HL-60/S4 treated with retinoic acid at 250 ng/mL for 4 days and 3 days (cell line): Measurements from ENCODE around the gene TSPAN15.
"Not testable (repeated sequence)": the region's sequence is repeated elsewhere in the genome, so short reads cannot be mapped to it uniquely, and the experiment has no call there.

Source experiments
- in situ Hi-C: fragments of 300-500 bp; cut with MboI; formaldehyde crosslinking; loops from 2 replicates; pipeline ENCODE4 v1.7.0; 2022; ENCODE audit warnings: low sequenced_read_pairs

TSPAN15 gene

DNA sequence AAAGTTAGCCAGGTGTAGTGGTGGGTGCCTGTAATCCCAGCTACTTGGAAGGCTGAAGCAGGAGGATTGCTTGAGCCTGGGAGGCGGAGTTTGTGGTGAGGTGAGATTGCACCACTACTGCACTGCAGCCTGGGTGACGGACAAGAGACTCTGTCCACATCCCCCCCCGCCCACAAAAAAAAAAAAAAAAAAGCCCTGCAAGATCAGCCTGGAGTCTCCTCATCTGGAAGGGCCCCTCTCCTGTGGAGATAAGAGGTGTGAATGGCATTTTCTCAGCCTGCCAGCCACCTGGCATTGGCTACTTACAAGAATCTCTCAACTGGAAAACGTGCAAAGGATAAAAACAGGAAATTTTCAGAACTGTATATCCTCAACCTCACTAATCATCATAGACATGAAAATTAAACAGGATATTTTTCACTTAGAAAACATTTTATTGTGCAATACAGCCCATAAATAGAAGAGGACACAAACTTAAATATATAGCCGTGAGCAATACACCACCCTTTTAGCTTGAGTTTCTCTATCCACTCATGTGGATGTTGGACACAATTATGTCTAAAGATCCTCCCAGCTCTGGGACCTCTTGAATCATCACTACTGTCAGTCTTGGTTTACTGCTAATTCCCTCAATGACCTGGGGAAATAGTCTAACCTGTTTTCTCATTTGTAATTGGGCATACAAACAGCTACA lies 11.3 kb upstream of the TSPAN15 start:
- in situ Hi-C loops = no loop called here

DNA sequence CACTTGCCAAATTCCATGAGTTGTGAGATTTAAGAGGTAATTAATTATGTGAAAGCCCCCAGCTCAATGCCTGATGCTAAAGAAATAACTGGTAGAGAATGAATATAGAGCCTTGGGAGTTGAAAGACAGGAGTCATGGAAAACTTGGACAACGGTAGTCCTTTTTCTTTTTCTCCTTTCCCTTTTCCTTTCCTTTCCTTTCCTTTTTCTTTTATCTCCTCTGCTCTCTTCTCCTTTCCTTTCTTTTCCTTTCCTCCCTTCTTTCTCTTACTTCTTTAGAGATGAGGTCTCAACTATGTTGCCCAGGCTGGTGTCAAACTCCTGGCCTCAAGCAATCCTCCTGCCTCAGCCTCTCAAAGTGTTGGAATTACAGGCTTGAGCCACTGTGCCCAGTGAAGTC lies 7.9 kb upstream of the TSPAN15 start:
- in situ Hi-C loops = no loop called here

DNA sequence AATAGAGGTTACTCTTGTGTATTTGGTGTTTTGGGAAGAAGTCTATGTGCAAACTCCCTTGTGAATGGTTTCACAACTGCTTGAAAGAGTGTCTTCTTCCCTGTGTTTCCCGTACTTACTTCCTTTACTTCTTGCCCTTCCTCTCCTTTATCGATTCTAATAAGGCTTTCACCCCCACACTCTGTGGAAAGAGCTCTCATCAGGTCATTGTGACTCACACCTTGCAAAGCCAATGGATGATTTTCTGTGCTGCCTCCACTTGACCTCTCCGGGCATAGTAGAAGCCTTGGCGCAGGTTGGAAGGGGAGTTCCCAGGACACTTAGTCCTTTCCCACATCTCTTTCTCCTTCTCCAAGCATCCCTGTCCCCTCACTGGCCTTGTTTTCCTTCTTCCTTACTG lies 6.2 kb upstream of the TSPAN15 start:
- in situ Hi-C loops = no loop called here

DNA sequence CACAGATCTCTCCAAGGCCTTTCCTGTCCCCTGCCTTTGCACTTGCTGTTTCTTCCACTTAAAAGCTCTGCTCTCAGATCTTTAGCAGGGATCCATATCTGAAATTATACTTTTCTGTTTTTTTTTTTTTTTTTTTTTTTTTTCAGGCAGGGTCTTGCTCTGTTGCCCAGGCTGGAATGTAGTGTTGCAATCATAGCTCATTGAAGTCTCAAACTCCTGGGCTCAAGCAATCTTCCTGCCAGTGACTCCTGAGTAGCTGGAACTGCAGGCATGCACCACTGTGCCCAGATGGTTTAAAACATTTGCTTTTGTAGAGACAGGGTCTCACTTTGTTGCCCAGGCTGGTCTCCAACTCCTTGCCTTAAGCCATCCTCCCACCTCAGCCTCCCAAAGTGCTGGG lies 5.0 kb upstream of the TSPAN15 start:
- in situ Hi-C loops = no loop called here

DNA sequence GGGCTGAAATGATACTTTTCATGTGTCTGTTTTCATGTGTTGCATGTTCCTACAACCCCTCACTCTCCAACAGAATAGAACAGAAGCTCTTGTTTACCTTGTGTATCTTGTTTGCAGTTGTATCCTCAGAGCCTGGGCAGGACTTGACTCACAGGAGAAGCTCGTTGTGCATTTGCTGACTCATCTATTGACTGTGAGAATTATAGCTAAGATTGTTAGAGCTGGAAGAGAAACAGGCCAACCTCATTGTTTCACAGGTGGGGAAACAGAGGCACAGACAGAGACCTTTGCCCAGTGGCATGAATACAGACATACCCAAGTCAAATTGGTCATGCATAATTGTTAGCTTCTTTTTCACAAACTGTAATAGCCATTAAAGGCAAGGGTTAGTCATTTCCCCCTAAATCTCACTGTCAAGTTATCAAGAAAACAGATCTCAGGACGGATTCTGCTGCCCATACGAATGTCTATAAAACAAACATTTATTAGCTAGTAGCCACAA lies 4.6 kb upstream of the TSPAN15 start:
- in situ Hi-C loops = no loop called here

DNA sequence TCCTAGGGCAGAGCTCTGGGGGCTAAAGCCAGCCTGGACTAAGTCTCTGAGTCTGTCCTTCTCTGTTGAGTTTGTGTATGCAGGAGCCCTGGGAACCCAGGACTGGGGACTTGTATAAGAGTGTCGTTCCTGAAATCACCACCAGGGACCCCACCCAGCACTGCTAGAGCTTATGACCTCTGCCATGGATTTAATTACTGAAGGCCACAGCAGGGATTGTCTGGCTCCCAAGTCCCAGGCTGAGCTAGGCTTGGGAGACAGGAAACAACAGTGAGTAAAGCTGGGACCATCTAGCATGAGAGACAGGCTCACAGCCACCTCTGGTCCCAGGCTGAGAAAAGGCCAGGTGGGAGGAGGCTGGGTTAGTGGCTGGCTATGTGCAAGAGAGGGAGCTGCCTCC lies 1.4 kb upstream of the TSPAN15 start:
- in situ Hi-C loops = no loop called here

DNA sequence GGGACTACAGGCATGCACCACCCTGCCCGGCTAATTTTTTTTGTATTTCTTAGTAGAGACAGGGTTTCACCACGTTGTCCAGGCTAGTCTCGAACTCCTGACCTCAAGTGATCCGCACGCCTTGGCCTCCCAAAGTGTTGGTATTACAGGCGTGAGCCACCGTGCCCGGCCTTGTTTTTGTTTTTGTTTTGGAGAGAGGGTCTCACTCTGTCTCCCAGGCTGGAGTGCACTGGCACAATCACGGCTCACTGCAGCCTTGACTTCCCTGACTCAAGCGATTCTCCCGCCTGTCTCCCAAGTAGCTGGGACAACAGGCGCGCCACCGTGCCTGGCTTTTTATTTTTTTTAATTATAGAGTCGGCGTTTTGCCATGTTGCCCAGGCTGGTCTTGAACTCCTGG lies 870 bp upstream of the TSPAN15 start:
- in situ Hi-C loops = not testable (repeated sequence)

DNA sequence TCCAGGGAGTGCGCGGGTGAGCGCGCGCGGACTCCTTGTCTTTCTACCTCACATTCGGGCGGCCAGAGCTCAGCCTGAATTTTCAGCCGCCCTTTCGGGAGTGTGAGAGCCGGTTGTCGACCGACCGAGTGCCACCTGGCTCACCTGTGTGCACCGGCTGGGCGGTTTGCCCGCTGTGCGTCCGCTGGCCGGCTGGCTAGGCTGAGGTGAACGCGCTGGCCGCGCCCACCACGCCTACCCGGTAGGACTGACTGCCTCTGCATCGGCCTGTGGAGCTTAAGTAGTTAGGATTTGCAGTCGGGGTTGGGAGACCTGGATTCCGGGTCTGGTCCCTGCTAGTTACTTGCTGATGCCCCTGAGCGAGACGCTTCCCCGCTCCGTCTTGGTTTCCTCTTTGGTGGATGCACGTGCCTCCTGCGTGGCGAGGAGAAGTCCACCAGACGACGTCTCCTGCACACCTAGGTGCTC lies 553 bp downstream of the TSPAN15 start:
- in situ Hi-C loops = no loop called here

DNA sequence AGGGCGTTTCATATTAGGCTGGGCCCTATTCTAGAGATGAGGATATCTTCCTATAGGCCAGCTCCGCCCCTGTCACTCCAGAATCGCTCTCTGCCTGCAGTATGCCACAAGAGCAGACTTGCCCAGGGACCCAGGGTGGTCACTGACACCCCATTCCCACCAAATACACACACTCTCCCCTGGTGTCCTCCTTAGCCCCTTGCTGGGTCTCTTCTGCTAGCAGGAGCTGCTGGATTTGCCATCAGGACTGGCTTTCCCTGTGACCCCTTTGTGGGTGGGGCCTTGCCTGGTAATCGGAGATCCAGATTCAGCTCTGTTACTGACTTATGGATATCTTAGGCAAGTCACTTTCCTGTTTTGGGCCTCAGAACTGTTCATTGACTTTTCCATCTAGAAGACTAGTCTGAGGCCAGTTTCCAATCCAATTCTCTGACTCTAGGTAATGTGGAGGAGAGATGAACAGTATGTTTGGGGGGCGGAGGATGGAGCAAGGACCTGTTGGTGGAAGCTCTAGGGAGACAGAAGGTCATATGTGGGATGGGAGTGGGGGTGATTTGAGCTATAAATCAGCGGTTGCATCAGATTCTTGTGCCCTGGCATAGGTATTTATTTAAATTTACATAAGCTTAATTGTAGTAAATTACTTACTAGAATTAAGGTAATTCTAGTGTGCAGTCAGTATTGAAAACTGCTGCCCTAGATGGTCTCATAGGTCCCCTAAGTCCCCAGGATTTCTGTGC lies 1.6 kb downstream of the TSPAN15 start:
- in situ Hi-C loops = no loop called here

DNA sequence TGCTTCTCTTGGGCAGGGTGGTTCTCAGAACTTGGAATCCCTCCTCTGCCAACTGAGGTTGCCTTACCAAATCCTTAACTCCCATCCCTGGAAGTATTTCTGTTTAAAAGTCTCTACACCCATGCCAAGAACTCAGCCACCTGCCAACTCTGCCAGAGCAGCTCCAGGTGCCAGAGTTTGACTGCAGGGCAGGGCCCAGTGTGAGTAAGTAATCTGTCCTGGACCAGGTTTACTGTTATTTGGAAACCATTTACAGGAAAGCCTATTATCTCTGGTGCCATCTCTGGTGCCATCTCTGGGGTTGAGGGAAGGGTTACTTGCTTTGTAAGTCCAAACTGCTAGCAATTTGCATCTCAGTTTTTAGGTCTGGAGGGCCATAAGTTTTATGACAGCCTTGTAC lies 2.5 kb downstream of the TSPAN15 start:
- in situ Hi-C loops = no loop called here

DNA sequence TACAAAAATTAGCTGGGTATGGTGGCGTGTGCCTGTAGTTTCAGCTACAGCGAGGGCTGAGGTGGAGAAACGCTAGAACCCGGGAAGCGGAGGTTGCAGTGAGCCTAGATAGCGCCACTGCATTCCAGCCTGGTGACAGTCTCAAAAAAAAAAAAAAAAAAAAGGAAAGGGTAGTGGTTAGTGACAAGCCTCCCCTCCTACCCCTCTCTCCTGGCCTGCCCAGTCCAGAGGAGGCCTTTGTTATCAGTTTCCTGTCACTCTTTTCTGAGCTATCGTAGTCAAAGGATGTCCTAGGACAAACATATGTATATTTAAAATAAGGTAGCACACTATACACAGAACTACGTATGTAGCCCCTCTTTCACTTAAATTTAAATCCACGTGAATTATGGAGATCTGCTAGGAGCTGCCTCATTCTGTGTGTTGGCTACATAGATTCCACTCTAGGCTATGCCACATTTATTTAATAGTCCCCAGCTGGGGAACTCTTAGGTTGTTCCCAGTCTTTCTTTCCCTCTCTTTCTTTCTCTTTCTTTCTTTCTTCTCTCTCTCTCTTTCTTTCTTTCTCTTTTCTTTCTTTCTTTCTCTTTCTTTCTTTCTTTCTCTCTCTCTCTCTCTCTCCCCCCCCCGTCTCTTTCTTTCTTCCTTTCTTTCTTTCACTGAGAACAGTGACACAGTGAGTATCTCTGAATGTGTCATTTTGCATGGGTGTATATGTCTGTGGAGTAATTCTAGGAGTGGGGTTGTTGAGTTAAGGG lies 3.9 kb downstream of the TSPAN15 start:
- in situ Hi-C loops = no loop called here

DNA sequence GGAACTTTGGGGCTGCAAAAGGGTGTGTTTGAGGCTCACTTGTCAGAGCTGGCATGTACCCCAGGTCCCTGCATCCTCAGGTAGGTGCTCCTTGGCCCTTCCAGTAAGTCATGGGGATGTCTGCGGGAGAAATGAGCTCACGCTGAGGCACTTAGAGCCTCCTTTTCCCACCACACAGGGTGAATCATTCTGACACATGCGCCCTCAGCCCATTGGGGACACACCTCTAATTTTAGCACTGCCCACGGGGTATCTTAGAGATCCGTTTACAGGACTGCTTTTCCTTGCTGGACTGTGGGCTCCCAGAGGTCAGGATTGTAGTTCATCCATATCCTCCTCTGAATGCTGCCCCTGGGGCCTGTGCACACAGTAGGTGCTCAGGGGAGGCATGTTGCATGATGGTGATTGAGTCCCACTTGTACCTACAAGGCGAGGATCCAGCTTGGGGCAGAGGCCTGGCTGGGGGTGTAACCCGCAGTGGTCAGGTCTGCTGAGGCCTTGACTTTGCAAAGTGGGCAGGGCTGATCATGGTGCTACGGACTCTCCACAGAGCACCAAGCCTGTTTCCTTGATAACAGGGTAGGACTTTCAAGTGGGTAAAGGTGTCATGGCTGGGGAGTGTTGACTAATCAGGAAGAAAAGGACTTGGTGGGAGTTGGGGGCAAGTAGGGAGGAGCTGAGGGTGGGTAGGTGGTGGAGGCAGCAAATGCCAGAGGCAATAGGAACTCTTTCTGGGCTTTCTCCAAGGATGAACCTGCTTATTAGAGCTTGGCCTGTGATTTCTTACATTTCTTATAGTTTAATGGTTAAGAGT lies 5.8 kb downstream of the TSPAN15 start:
- in situ Hi-C loops = no loop called here

DNA sequence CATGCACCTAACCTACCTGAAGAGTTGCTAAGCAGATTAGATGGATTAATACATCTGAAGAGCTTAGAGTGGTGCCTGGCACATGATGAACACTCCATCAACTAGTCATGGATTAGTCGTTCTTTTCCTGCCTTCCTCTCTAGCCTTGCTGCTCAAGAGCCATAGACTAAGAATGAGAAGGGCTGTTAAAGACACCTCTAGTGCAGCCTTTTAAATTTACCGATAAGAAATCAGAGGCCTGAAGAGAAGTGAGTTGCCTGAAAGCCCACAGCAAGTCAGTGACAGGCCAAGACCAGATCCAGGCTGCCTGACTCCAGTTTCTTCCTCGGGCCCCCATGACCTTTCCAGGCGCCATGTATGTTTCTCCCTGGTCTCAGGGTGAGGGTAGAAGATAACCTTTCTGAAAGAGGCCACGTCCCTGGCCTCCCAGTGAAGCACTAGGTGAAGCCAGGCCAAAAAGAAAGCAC lies 6.5 kb downstream of the TSPAN15 start:
- in situ Hi-C loops = no loop called here

DNA sequence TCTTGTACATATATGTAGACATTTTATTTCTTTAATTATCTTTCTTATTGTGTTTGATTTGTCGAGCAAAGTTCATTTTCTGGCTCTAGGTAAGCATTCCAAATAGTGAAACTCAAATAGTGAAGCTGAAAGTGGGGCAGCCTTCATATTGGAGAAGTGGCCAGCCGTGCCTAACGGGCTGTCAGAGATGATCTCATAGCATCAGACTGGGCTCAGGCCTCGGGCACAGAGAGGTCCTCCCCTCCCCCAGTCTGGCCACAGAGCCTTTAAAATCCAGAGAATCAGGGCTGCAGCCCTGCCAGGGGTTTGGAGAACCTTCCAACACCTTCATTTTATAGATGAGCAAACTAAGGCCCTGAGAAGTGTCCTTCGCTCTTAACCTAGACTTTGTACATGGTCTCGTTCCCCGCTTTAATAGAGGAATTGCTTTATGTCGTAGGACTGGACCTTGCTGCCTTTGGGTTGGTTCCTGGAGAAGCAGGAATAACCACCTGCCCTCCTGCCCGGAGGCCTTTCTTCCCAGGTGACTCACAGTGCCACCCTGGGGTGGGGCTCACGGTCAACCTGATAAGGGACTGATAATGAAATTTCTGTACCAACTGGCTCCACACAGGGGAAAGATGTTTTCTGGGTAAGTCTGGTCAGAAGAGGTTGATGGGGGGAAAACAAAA lies 7.3 kb downstream of the TSPAN15 start:
- in situ Hi-C loops = no loop called here

DNA sequence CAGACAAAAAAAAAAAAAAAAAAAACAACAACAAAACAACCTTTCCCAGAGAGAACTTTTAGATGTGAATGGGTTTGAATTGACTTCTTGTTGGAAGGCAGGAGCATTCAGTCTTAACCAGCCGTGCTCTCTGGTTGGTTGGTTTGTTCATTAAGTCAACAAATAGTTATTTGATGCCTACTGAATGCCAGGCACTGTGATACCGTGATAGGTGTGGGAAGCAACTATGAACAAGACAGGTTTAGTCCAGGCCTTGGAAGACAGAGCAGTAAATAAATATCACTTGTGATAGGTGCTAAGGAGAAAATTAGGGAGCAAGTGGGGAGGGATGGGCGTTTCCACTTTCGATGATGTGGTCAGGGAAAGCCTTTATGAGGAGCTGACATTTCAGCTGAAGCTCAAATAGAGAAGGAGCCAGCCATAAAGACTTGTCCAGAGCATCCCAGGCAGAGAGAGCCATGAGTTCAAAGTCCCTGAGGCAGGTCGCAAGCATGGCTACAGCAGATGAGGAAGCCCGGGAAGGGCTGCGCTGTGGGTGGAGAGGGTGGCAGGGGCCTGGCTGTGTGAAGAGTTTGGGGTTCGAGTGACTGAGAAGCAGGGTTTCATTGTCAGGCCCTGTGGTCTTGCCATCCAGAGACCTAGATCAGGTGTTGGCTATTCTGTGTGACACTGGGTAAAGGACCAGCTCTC lies 8.0 kb downstream of the TSPAN15 start:
- in situ Hi-C loops = no loop called here

DNA sequence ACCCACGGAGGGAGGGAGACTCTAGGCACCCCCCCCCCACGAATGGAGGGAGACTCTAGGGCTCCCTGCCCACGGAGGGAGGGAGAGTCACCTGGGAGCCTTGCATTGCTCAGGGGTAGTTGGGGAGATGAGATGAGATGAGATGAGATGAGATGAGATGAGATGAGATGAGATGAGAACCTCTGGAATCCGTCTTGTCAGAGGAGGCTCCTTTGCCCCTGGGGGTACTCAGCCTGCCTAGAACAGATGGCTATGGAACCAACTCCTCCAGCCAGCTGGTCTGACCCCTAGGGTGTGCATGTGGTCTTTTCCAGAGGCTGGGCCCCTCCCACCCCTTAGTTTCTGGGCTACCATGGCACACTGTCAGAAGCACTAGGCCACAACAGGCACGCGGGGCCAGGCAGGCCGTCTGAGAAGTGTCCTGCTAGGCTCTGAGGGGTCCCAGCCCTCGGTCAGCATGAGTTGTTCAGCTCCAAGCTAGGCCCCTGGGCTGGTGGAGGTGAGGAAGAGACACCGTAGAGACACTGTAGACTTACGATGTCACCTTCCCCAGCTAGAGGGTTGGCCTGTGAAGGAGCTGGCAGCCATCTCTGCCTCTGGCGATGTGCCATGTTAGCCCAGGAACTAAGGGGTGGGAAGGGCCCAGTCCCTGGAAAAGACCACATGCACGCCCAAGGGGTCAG lies 8.8 kb downstream of the TSPAN15 start:
- in situ Hi-C loops = no loop called here

DNA sequence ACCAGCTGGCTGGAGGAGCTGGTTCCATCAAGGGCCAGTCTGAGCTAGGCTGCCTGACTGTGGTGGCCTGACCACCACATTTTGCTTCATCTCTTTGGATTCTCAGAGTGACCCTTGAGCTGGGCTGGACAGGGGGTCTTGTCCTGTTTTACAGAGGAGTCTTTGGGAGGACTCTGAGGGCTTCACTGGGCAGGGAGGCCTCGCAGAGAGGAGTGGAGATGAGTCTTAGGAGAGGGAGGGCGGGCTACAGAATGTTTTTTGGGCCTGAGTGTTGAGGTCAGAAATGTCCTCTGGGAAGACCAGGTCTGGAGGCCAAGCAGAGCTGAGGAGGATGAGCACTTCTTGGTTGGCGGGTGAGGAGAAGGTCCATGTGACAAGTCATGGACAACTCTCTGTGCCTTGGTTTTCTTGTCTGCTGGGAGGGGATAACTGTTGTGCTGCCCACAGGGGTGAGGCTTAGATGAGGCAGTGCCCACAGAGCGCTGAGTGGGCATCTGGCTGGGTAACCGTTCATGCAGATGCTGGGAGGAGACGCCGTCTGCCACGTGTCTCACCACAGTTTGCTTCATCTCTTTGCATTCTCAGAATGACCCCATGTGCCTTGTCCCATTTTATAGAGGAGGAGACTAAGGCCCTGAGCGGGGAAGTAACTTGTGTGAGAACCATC lies 9.4 kb downstream of the TSPAN15 start:
- in situ Hi-C loops = no loop called here

DNA sequence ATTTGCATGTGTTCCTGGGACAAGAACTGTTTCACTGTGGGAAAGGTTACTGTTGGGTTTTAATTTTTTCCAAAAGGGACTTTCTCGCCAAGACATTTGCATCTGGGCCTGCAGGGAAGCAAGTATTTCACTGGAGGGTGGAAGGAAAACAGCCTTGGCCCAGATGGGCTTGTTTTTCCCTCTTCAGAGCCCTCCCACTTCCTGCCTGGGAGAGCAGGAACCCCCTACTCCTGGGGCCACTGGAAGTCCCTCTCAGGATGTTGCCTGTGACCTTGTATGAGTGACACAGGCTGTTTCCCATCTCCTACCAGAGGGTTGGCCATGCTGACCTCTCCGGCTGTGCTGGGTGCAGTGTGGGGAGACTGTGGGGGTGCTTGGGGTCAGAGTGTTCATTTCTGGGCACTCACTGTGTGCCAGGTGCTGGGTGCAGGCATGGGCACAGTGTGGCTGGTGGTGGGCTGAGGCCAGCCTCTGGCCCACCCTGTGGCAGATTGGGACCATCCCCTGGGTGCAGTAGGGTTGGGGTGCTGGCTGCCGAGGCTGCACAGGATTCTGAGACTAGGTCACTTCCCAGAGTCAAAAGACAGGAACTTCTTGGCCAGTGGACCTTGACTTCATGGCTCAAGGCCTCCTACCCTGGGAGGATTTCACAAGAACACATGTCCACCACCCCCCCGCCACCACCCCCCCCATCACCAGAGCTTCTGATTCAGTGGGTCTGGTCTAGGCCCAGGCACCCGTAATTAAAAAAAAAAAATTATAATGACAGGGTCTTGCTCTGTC lies 10.2 kb downstream of the TSPAN15 start:
- in situ Hi-C loops = no loop called here
